ENCODE data around the gene CACNG8. TPM values are rescaled to one million over a fixed set of nuclear protein-coding genes. Genes with fewer than 3 reads are reported as not detected.

CACNG8 gene
- total RNA-seq, 2 experiments from 2014 or later = not detected

GRCh38 chr19:53983457-53984289, 20.9 kb downstream of the CACNG8 start:
- H3K4me1 Mint-ChIP-seq = peaks cover 21% of the 10 kb centered on the region
- intact Hi-C loops (cut with DNase I, micrococcal nuclease) = no loop called here
- H3K9me3 Mint-ChIP-seq (ENCODE audit: low read depth) = no peaks in the 10 kb centered on the region
- no peak overlapping the region for H3K4me3 Mint-ChIP-seq
- peaks cover 29% of the 10 kb centered on the region for H3K27me3 Mint-ChIP-seq
- ChIA-PET POLR2A (no interaction called here), CTCF (no interaction called here)
- DNase-seq (no peak), ATAC-seq (no peak)
- H3K36me3 Mint-ChIP-seq (ENCODE audit: low read depth) = peaks cover 2% of the 10 kb centered on the region
- H3K27ac Mint-ChIP-seq = no peak overlapping the region

- Mint-ChIP-seq H3K4me1 (peaks cover 6% of the 10 kb centered on the region), H3K27me3 (peaks cover 14% of the 10 kb centered on the region), H3K36me3 (ENCODE audit: low read depth) (peaks cover 2% of the 10 kb centered on the region), H3K4me3 (no peak overlapping the region), H3K9me3 (ENCODE audit: low read depth) (no peaks in the 10 kb centered on the region), H3K27ac (no peak overlapping the region)
- intact Hi-C loops (cut with DNase I, micrococcal nuclease) = no loop called here
- CTCF ChIA-PET = interaction anchor here (0.7 kb wide), 1 partner anchor 72 kb away, joined by 3 read pairs; no protein-coding TSS in a partner anchor
- POLR2A ChIA-PET = no interaction called here
- DNase-seq = no peak
- no peak for ATAC-seq
Observed at GRCh38 chr19:53985863-53986262, 23.1 kb downstream of the CACNG8 start.

- ChIA-PET POLR2A (no interaction called here), CTCF (interaction anchor here (0.5 kb wide), 1 partner anchor 37 kb away, joined by 3 read pairs; no protein-coding TSS in a partner anchor)
- peaks cover 22% of the 10 kb centered on the region for H3K27me3 Mint-ChIP-seq
- no peak for ATAC-seq
- H3K36me3 Mint-ChIP-seq (ENCODE audit: low read depth) = no peaks in the 10 kb centered on the region
- DNase-seq = no peak
- no peak overlapping the region for H3K27ac Mint-ChIP-seq
- no peaks in the 10 kb centered on the region for H3K9me3 Mint-ChIP-seq (ENCODE audit: low read depth)
- no peak overlapping the region for H3K4me3 Mint-ChIP-seq
- H3K4me1 Mint-ChIP-seq = peaks cover 5% of the 10 kb centered on the region
- intact Hi-C loops (cut with DNase I, micrococcal nuclease) = no loop called here
Observed at GRCh38 chr19:53988981-53989380, 26.2 kb downstream of the CACNG8 start.

GRCh38 chr19:53989600-53990533, 27.1 kb downstream of the CACNG8 start:
- DNase-seq (no peak), ATAC-seq (no peak)
- ChIA-PET POLR2A (no interaction called here), CTCF (interaction anchor here (0.5 kb wide), 1 partner anchor 36 kb away, joined by 3 read pairs; no protein-coding TSS in a partner anchor)
- no peaks in the 10 kb centered on the region for H3K9me3 Mint-ChIP-seq (ENCODE audit: low read depth)
- H3K4me1 Mint-ChIP-seq = peaks cover 5% of the 10 kb centered on the region
- H3K36me3 Mint-ChIP-seq (ENCODE audit: low read depth) = no peaks in the 10 kb centered on the region
- intact Hi-C loops (cut with DNase I, micrococcal nuclease) = no loop called here
- no peak overlapping the region for H3K27ac Mint-ChIP-seq
- no peak overlapping the region for H3K4me3 Mint-ChIP-seq
- peaks cover 29% of the 10 kb centered on the region for H3K27me3 Mint-ChIP-seq

- Mint-ChIP-seq H3K27me3 (peaks cover 38% of the 10 kb centered on the region), H3K4me3 (no peak within 1 kb of the TSS)
- CTCF ChIA-PET = no interaction called here
Observed at GRCh38 chr19:53991224-53992113, 28.7 kb downstream of the CACNG8 start, which contains the start of gene CACNG6. Gene CACNG6, plus strand, starts transcription at chr19:53991637. Its CDS starts 1,241 bp downstream, at chr19:53992878.

GRCh38 chr19:53992211-53992610, 29.5 kb downstream of the CACNG8 start:
- intact Hi-C loops (cut with DNase I, micrococcal nuclease) = no loop called here
- ATAC-seq (no peak), DNase-seq (no peak)
- peaks cover 5% of the 10 kb centered on the region for H3K4me1 Mint-ChIP-seq
- no peaks in the 10 kb centered on the region for H3K9me3 Mint-ChIP-seq (ENCODE audit: low read depth)
- H3K4me3 Mint-ChIP-seq = no peak overlapping the region
- no peak overlapping the region for H3K27ac Mint-ChIP-seq
- ChIA-PET POLR2A (no interaction called here), CTCF (no interaction called here)
- no peaks in the 10 kb centered on the region for H3K36me3 Mint-ChIP-seq (ENCODE audit: low read depth)
- H3K27me3 Mint-ChIP-seq = peaks cover 39% of the 10 kb centered on the region

More at GRCh38 chr19:53991224-53992113, 28.7 kb downstream of the CACNG8 start, which contains the start of gene CACNG6:
- intact Hi-C loops (cut with DNase I, micrococcal nuclease) = no loop called here
- no peak within 1 kb of the TSS for H3K27ac Mint-ChIP-seq
- ATAC-seq (no peak), DNase-seq (no peak)
- no peaks in the 10 kb centered on the region for H3K36me3 Mint-ChIP-seq (ENCODE audit: low read depth)
- H3K9me3 Mint-ChIP-seq (ENCODE audit: low read depth) = no peaks in the 10 kb centered on the region
- peaks cover 5% of the 10 kb centered on the region for H3K4me1 Mint-ChIP-seq
- POLR2A ChIA-PET = no interaction called here

GRCh38 chr19:53992815-53993214, 30.1 kb downstream of the CACNG8 start:
- no peaks in the 10 kb centered on the region for H3K36me3 Mint-ChIP-seq (ENCODE audit: low read depth)
- H3K27ac Mint-ChIP-seq = no peak overlapping the region
- H3K4me3 Mint-ChIP-seq = no peak overlapping the region
- H3K27me3 Mint-ChIP-seq = peaks cover 40% of the 10 kb centered on the region
- ChIA-PET POLR2A (no interaction called here), CTCF (interaction anchor here (0.8 kb wide), 1 partner anchor 200 kb away, joined by 4 read pairs; no protein-coding TSS in a partner anchor)
- peaks cover 5% of the 10 kb centered on the region for H3K4me1 Mint-ChIP-seq
- DNase-seq = no peak
- no peaks in the 10 kb centered on the region for H3K9me3 Mint-ChIP-seq (ENCODE audit: low read depth)
- intact Hi-C loops (cut with DNase I, micrococcal nuclease) = no loop called here
- no peak for ATAC-seq

- Mint-ChIP-seq H3K36me3 (ENCODE audit: low read depth) (no peaks in the 10 kb centered on the region), H3K27ac (no peak overlapping the region), H3K4me1 (peaks cover 5% of the 10 kb centered on the region), H3K9me3 (ENCODE audit: low read depth) (no peaks in the 10 kb centered on the region), H3K27me3 (peaks cover 40% of the 10 kb centered on the region), H3K4me3 (no peak overlapping the region)
- ATAC-seq = no peak
- ChIA-PET POLR2A (no interaction called here), CTCF (interaction anchor here (0.8 kb wide), 1 partner anchor 200 kb away, joined by 4 read pairs; no protein-coding TSS in a partner anchor)
- DNase-seq = no peak
- intact Hi-C loops (cut with DNase I, micrococcal nuclease) = no loop called here
Observed at GRCh38 chr19:53993448-53993847, 30.7 kb downstream of the CACNG8 start.

GRCh38 chr19:53994811-53995210, 32.1 kb downstream of the CACNG8 start:
- H3K4me3 Mint-ChIP-seq = no peak overlapping the region
- H3K9me3 Mint-ChIP-seq (ENCODE audit: low read depth) = no peaks in the 10 kb centered on the region
- peaks cover 44% of the 10 kb centered on the region for H3K27me3 Mint-ChIP-seq
- CTCF ChIA-PET = interaction anchor here (0.6 kb wide), 1 partner anchor 221 kb away, joined by 3 read pairs; no protein-coding TSS in a partner anchor
- intact Hi-C loops (cut with DNase I, micrococcal nuclease) = no loop called here
- no peak for DNase-seq
- POLR2A ChIA-PET = no interaction called here
- ATAC-seq = no peak
- H3K36me3 Mint-ChIP-seq (ENCODE audit: low read depth) = no peaks in the 10 kb centered on the region
- H3K4me1 Mint-ChIP-seq = peaks cover 5% of the 10 kb centered on the region
- no peak overlapping the region for H3K27ac Mint-ChIP-seq

GRCh38 chr19:53998223-53998622, 35.5 kb downstream of the CACNG8 start:
- Mint-ChIP-seq H3K27ac (no peak overlapping the region), H3K36me3 (ENCODE audit: low read depth) (no peaks in the 10 kb centered on the region), H3K4me1 (no peaks in the 10 kb centered on the region), H3K4me3 (no peak overlapping the region), H3K27me3 (peaks cover 49% of the 10 kb centered on the region), H3K9me3 (ENCODE audit: low read depth) (no peaks in the 10 kb centered on the region)
- ATAC-seq (no peak), DNase-seq (no peak)
- POLR2A ChIA-PET = no interaction called here
- intact Hi-C loops (cut with DNase I, micrococcal nuclease) = no loop called here
- CTCF ChIA-PET = no interaction called here

- Mint-ChIP-seq H3K27ac (no peak overlapping the region), H3K27me3 (peaks cover 37% of the 10 kb centered on the region), H3K4me1 (no peaks in the 10 kb centered on the region), H3K9me3 (ENCODE audit: low read depth) (no peaks in the 10 kb centered on the region), H3K36me3 (ENCODE audit: low read depth) (no peaks in the 10 kb centered on the region), H3K4me3 (no peak overlapping the region)
- ChIA-PET CTCF (no interaction called here), POLR2A (no interaction called here)
- DNase-seq = no peak
- intact Hi-C loops (cut with DNase I, micrococcal nuclease) = no loop called here
- ATAC-seq = no peak
Observed at GRCh38 chr19:53999694-54000093, 37.0 kb downstream of the CACNG8 start.

All from activated CD4-positive, alpha-beta T cell treated with anti-CD3 and anti-CD28 coated beads for 36 hours (primary cell).